ENCODE results near the gene ODF4.

DNA sequence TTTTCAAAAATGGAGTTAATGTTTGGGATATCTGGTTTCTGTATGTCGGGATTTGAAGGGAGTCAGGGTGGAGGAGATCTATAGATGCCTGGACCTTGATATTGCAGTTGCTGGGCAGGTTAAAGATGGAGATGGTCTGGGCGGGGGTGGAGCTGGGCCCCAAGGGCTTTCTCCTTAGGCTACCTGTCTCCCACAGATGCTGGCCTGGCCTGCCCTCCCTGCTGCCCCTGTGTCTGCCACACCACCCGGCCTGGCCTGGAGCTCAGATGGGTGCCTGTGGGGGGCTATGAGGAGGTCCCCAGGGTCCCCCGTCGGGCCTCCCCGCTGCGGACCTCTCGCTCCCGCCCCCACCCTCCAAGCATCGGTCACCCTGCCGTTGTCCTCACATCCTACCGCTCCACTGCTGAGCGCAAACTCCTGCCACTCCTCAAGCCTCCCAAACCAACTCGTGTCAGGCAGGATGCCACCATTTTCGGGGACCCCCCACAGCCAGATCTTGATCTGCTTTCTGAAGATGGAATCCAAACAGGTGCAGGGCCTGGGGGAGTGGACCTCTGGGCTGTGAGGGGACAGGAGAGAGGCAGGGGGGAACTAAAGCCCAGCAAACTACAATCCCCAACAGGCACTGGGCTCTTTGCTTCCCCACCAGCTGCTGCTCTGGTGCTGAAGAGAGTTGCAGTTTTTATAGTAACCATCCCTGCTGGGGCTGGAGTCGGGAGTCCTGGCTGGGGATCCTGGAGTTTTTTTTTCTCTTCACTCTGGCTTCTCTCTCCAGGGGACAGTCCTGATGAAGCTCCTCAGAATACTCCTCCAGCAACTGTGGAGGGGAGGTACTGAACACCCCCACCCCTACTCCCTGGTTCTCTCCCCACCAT is 26.7 kb upstream of the ODF4 start:
- no peak for TF ChIP-seq ZNF423 (tag by site-specific recombination; IDR thresholded peaks at IDR 0.05)
- TF ChIP-seq, protein P1, sequence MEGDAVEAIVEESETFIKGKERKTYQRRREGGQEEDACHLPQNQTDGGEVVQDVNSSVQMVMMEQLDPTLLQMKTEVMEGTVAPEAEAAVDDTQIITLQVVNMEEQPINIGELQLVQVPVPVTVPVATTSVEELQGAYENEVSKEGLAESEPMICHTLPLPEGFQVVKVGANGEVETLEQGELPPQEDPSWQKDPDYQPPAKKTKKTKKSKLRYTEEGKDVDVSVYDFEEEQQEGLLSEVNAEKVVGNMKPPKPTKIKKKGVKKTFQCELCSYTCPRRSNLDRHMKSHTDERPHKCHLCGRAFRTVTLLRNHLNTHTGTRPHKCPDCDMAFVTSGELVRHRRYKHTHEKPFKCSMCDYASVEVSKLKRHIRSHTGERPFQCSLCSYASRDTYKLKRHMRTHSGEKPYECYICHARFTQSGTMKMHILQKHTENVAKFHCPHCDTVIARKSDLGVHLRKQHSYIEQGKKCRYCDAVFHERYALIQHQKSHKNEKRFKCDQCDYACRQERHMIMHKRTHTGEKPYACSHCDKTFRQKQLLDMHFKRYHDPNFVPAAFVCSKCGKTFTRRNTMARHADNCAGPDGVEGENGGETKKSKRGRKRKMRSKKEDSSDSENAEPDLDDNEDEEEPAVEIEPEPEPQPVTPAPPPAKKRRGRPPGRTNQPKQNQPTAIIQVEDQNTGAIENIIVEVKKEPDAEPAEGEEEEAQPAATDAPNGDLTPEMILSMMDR (tag by site-specific recombination; IDR thresholded peaks at IDR 0.05), result no peak
- TF ChIP-seq, protein P2, sequence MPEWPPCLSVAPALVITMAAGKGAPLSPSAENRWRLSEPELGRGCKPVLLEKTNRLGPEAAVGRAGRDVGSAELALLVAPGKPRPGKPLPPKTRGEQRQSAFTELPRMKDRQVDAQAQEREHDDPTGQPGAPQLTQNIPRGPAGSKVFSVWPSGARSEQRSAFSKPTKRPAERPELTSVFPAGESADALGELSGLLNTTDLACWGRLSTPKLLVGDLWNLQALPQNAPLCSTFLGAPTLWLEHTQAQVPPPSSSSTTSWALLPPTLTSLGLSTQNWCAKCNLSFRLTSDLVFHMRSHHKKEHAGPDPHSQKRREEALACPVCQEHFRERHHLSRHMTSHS (tag by site-specific recombination; IDR thresholded peaks at IDR 0.05), result no peak
- TF ChIP-seq KLF9 (tag by site-specific recombination; IDR thresholded peaks at IDR 0.05; ENCODE audit: low read depth), result no peak

All from HEK293 (cell line).